ENCODE measurements around the gene RPL6.
"Not testable (repeated sequence)": the region's sequence is repeated elsewhere in the genome, so short reads cannot be mapped to it uniquely, and the experiment has no call there.

The RPL6 gene

DNA sequence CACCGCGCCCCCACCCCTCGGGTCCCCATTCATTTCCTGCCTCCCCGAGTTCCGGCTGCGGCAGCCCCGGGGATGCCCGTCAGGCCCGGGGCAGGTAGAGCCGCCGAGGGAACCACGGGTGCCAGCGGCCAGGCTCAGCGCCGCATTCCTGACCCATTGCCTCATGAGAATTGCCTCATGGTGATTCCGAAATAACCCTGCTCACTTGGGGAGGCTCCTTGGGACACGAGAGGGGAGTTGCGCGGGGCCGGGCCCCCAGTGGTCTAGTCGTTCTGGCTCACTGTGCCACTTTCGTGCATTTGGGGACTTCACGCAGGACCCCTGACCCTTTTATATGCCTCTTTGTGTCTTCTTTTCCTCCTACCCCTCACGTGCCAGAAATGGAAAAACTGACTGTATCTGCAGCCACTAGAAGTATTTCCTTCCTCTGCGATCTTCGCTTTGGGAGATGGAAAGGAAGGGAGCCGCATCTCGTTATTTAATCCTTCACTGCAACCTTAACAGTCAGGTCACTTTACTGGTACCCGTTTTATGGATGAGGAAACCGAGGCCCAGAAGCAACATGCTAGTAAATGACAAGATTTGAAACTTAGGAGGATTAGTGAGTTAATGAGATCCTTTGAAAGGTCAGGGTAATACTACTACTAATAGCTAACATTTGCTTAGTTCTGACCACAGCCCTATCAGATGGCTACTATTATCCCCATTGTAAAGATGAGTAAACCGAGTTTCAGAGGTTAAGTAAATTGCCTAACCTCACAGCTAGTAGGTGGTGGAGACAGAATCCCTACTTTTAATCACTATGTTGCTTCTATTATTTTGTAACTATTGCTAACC lies 10.1 kb upstream of the RPL6 start:
- no peak for DNase-seq

DNA sequence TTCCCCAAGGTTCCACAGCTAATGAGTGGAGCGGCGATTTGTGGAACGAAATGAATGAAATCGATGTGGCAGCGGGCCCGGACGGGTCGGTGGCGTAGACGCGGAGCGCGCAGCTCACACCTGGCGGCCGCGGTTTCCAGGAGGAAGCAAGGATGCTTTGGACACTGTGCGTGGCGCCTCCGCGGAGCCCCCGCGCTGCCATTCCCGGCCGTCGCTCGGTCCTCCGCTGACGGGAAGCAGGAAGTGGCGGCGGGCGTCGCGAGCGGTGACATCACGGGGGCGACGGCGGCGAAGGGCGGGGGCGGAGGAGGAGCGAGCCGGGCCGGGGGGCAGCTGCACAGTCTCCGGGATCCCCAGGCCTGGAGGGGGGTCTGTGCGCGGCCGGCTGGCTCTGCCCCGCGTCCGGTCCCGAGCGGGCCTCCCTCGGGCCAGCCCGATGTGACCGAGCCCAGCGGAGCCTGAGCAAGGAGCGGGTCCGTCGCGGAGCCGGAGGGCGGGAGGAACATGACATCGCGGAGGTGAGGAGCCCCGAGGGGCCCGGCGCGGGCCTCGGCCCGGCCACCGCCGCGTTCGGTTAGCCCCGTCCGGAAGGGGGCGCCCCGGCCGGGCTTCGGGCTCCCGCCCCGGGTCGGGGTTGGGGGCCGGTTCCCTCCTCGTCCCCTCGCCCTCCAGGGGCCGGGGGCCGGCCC lies 9.3 kb upstream of the RPL6 start, which contains the start of gene PTPN11:
Gene PTPN11 (plus strand): TSS at position 340 of the 689 bp plus-strand sequence. CDS start 165 bp downstream, at position 505.
- peak; percentile 95 for DNase-seq

DNA sequence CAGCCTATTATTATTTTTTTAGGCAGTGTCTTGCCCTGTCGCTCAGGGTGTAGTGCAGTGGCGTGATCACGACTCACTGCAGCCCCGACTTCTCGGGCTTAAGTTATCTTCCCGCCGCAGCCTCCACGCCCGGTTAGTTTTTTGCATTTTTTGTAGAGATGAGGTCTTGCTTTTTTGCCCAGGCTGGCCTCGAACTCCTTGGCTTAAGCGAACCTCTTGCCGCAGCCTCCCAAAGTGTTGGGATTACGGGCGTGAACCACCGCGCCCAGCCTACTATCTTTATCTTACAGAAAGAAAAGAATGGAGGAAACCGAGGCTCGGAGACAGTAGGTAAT lies 8.8 kb upstream of the RPL6 start:
- peak; percentile 46 for DNase-seq

DNA sequence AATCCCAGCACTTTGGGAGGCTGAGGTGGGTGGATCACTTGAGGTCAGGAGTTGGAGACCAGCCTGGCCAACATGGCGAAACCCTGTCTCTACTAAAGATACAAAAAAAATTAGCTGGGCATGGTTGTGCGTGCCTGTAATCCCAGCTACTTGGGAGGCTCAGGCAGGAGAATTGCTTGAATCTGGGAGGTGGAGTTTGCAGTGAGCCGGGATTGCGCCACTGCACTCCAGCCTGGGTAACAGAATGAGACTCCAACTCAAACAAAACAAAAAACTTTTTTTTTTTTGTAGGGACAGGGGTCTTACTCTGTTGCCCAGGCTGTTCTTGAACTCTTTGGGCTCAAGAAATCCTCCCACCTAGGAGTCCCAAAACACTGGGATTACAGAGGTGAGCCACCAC lies 6.1 kb upstream of the RPL6 start:
- not testable (repeated sequence) for DNase-seq

DNA sequence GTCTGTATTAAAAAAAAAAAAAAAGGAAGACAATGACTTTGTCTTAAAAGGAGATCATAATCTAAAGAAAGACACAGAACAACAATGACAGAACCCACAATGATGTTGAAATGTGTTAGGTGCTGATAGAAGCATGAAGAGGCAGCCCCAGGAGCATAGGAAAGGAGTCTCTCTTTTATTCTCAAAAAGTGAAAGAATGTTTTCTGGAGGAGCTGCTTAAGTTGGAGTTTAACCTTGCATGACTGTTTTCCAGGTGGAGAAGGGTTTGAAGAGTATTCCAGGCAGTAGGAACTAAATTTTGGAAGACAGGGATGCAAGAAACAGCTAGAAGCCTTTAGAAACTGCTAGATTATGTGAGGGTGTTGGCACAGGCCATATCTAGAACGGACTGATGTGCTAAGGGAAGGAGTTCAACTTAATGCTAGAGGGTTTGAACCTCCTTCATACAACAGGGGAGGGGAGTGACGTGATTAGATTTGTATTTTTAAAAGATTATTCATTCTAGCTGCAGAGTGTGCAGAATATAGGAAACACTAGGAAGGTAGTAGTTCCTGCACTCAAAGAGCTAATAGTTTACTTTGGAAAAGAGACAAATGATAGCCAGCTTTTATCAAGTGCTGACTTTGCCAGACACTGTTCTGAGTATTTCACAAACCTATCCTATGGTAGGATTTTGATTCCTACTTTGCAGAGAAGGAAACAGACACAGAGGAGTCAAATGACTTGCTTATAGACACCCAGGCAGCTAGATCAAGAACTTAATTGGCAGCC lies 4.6 kb upstream of the RPL6 start:
- DNase-seq = no peak

DNA sequence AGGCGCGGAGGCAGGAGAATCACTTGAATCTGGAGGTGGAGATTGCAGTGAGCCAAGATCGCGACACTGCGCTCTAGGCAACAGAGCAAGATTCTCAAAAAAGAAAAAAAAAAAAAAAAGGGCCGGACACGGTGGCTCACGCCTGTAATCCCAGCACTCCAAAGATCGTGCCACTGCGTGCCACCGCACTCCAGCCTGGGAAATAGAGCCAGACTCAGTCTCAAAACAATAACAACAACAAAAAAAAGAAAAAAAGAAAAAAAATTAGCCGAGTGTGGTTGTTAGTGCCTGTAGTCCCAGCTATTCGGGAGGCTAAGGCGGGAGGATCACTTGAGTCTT lies 470 bp upstream of the RPL6 start:
- DNase-seq = no peak

DNA sequence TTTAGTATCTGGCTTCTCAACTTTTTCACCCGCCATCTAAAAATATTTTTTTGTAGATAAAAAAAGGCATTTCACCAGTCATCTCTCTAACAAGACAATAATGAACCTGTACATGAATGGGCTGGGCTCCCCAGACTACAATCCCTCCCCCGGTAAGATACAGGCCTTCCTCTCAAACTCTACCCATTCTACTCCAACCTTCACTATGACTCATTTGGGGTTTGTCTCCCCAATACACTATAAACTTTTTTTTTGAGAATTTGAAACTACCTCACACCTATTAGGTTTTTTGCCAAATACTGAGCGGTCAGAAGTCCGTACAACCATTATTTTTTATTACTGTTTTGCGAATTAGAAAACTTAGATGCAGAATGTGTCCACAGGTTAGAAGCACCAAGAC lies 784 bp downstream of the RPL6 start:
- no peak for DNase-seq

DNA sequence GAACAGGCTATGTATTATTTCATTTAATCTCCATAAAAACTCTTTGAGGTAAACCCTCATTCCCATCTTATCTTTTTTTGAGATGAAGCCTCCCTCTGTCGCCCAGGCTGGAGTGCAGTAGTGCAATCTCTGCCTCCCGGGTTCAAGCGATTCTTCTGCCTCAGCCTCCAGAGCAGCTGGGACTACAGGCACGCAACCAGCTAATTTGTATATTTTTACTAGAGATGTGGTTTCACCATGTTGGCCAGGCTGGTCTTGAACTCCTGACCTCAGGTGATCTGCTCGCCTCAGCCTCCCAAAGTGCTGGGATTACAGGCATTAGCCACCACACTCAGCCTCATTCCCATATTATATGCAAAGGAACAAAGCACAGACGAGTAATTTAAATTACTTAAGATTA lies 1.7 kb downstream of the RPL6 start:
- DNase-seq = not testable (repeated sequence)

DNA sequence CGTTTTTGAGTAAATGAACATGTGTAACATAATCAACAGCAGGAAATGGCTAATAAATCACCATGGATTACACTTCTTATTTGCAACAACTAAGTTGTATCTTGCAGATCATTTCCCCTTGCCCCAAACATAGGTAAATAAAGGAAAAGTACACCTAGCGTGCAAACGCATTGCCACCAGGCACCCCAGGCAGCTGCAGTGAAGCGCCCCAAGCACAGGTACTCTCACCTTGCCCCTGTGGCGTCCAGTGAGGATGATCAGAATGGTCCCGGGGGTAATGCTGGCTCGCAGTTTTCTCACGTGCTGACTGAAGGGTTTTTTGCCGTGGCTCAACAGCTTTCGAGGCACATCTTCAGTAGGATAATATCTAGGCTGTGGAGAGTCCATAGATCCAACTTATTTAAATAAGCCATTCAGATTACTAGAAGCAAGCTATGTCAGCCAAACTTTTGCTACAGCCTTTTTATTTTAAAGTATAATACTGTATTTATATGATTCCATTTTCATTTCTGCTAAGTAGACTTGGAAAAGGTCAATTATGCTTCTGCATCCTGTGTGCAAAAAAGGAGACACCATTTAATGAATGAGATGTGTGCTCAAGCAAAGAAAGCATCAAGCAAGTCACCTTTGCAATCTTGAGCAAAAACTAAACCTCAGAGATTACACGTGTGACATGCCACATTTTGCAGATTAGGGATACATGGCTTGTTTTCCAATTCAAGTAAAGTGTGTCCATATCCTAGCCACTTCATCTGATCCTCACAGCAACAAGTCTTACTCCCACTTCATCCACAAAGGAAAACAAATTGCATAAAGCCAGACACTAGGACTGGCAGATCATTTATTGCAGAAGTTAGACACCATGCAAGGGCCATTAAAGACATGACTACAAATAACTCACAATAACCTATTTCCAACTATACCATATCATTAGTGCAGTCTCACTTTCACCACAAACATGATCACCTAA lies 2.6 kb downstream of the RPL6 start:
- DNase-seq = no peak

DNA sequence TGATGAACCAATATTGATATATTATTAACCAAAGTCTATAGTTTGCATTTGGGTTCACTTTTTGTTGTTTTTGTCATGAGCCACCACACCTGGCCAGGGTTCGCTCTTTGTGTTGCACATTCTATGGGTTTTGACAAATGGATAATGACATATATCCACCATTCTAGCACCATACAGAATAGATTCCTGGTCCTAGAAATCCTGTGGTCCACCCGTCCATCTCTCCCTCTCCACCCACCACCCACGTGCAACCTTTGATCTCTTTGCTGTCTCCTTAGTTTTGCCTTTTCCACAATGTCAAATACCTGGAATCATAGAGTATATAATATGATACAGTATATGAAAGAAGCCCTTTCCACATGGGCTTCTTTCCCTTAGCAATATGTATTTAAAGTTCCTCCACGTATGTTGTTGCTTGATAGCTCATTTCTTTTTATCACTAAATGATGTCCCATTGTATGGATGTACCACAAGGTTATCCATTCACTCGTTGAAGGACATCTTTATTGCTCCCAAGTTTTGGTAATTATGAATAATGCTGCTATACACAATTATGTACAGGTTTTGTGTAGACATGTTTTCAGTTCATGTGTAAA lies 7.4 kb downstream of the RPL6 start:
- DNase-seq = no peak

DNA sequence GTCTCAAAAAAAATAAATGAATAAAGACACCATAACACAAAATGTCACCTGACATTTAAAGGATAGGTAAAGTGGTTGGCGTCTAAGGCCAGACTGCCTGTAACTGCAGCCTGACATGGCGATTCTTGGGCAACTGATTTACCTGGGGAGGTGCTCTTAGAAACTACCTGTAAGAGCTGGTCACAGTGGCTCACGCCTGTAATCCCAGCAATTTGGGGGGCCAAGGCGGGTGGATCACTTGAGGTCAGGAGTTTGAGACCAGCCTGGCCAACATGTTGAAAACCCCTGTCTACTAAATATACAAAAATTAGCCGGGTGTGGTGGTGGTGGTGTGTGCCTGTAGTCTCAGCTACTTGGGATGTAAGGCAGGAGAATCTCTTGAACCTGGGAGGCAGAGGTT lies 8.4 kb downstream of the RPL6 start:
- no peak for DNase-seq

DNA sequence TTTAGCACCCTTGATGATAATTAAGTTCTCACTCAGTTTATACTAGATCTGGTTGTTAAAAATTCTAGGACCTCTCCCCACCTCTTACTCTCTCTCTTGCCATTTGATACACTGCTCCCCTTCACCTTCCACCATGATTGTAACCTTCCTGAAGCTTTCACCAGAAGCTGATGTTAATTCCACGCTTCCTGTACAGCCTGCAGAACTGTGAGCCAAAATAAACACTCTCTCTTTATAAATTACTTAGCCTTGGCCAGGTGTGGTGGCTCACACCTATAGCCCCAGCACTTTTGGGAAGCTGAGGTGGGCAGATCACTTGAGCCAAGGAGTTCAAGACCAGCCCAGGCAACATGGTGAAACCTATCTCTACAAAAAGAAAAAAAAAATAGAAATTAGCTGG lies 16.1 kb downstream of the RPL6 start:
- DNase-seq = no peak

DNA sequence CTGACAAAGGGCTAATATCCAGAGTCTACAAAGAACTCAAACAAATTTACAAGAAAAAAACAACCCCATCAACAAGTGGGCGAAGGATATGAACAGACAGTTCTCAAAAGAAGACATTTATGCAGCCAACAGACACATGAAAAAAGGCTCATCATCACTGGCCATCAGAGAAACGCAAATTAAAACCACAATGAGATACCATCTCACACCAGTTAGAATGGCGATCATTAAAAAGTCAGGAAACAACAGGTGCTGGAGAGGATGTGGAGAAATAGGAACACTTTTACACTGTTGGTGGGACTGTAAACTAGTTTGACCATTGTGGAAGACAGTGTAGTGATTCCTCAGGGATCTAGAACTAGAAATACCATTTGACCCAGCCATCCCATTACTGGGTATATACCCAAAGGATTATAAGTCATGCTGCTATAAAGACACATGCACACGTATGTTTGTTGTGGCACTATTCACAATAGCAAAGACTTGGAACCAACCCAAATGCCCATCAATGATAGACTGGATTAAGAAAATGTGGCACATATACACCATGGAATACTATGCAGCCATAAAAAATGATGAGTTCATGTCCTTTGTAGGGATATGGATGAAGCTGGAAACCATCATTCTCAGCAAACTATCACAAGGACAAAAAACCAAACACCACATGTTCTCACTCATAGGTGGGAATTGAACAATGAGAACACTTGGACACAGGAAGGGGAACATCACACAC lies 19.3 kb downstream of the RPL6 start:
- not testable (repeated sequence) for DNase-seq

DNA sequence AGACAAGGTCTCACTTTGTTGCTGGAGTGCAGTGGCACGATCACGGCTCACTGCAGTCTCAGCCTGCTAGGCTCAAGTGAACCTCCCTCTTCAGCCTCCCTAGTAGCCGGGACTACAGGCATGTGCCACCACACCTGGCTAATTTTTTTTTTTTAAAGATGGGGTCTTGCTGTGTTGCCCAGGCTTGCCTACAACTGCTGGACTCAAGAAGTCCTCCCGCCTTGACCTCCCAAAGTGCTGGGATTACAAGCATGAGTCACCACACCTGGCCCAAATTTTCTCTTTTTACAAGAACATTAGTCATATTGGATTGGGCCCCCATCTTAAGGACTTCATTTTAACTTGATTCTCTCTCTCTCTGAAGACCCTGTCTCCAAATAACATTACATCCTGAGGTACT lies 20.2 kb downstream of the RPL6 start:
- no peak for DNase-seq

DNA sequence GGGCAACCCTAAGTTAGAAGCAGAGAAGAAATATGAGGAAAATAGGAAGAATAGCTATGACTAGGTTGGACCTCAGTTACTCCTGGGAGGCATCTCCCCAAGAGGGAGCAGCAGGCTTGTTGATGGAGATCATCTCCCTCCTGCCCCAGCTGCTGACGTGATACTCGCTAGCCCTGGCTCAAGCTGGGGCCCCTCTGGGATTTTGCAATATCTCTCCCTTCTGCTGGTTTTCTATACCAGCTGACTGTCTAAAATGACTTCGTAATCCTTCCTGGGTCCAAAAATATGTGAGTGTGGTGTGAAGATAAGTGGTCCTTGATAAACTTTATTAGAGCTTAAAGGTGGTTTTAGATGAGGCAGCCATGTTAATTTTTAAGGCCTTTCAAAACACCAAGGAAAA lies 22.7 kb downstream of the RPL6 start:
- no peak for DNase-seq

DNA sequence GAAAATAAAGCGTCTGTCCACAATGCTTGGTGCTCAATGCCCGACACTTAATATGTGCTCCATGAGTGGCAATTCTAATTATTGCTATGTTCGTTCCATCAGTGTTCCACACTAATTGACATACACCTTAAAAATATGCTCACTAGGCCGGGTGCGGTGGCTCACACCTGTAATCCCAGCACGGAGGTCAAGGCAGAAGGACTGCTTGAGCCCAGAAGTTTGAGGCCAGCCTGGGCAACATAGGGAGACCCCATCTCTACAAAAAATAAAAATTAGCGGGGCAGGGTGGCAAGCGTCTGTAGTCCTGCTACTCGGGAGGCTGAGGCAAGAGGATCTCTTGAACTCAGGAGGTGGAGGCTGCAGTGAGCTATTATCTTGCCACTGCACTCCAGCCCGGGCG lies 26.5 kb downstream of the RPL6 start:
- DNase-seq = no peak

DNA sequence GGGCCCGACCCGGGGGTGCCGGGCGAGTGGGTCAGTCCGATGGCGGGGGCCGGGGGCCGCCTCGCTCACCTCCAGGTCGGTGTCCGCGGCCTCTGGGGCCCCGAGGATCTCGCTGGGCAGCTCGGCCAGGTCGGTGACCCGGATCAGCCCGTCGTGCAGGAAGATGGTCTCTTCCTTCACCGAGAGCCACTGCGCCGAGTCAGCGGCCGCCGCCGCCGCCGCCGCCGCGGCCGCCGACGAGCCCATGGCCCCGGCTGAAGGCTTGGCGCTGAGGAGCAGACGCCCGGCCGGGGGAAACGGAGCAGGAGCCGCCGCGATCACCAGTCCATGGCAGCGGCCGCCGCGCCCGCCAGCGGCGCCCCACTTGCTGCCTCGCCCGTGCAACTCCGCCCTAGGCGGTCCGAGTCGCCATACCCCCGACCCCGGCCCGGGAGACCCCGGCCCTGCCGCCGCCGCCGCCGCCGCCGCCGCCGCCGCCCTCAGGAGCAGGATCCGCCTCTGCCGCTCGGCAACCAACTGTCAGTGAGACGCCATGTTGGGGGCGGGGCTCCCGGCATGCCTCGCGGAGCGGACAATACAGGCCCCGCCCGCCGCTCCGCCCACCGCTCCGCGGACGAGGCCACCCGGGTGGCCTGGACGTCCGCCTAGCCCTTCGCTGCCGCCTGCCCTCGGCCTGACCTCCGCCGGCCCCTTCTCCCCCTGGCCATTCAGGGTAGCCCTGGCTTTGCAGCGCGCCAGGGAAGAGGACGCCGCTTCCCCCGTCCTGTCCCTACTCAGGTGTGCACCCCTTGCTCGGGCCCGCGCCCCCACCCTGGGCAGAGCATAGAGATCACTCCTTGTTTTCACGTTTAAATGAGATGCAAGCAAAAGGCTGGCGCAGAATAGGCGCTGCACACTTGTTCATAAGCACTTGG lies 27.3 kb downstream of the RPL6 start, which contains the start of gene HECTD4:
Gene HECTD4 (minus strand): TSS at position 549 of the 914 bp plus-strand sequence. CDS start 303 bp downstream, at position 246.
- peak; percentile 98 for DNase-seq

DNA sequence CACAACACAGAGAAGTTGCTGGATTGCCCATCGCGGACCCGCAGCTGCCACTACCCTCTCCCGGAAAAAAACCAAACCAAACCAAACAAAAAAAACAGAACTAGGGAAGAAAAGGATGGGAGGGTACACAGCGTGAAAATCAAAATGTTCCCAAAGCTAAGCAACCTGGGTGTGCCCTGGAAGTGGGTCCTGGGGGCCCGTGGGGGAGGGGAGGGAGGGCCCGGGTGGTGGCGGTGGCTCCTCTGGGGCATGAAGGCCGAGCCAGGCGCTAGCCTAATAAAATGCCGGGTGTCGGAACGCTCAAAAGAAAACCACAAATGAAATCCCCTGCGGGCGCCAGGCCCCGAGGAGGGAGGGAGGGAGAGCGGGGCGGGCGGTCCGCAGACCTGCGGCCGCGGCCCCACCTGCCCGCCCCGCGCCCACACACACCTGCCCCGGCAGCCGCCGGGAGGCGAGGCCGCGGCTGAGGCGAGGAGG lies 28.0 kb downstream of the RPL6 start:
- DNase-seq = peak; percentile 58

DNA sequence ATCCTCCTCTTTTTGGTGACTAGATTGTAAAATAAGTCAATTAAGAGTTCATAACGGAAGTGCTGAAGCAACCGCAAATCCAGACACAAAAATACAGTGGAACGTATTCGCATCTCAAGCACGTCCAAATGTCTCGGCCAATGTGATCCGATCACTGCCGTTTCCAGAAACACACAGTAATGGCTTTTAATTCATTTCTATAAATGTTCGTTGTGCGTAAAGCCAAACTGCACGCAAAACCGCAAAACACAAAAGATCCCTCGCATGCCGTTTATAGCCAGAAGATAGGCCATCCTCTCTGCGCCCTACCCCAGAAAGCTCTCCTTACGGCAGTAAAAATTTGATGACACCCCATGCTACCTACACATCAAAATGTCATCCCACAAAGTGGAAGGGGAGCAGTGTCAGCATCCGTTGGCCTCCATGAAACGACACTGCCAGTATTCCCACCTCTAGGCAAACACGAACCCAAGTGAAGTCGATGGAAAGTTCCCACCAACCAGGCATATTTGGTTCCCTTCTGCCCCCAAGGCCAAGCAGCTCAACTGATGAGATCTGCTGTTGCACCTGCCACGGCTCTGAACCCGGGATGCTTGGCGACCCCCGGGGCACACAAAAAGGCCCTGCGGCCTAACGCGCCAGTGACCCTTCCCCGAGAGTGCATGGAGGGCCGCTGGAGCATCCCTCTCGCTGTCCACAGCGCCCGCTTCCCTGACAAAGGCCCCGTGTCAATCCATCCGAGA lies 28.6 kb downstream of the RPL6 start:
- DNase-seq = peak; percentile 29

All from stimulated activated CD8-positive, alpha-beta memory T cell treated with anti-CD3 and anti-CD28 coated beads, Interleukin-4, amount 100 ng/mL, for 48 hours (primary cell).